Pancreas (tissue), 10 donors: ENCODE results near the gene TMEM225B. TPM values are rescaled to one million over a fixed set of nuclear protein-coding genes. Genes with fewer than 3 reads are reported as not detected.
A peak's percentile ranks its signal among the peaks of the same experiment; 100 is the strongest.
"Not testable (repeated sequence)": the region's sequence is repeated elsewhere in the genome, so short reads cannot be mapped to it uniquely, and the experiment has no call there.

Experiments used
- ATAC-seq, 4 donors: fragments of 200-7000 bp; cut with Tn5 transposase; one replicate each; pipeline versions ENCODE4 v1.8.0 to v1.9.1; 2020; ENCODE audit warnings: mild to moderate bottlenecking in 4 of 4, moderate library complexity in 4 of 4
- DNase-seq, 6 donors: peaks; one replicate each; pipeline ENCODE4 v3.0.0-alpha.2; 2020
- FAIRE-seq: peaks from 2 replicates; lab custom pipeline; 2012; peaks lifted over from hg19 to GRCh38; lab: Jason Lieb, UNC
- H3K27ac ChIP-seq, 4 donors: fragments of 200-600 bp; sonication (generic); 1 replicate in 3 of 4; 2 replicates in 1 of 4; pipeline versions ENCODE4 v1.5.0 to v1.8.0; 2020
- H3K27me3 ChIP-seq, 4 donors: fragments of 200-600 bp; one replicate each; pipeline ENCODE4 v1.8.0; 2021
- H3K36me3 ChIP-seq, 3 donors: fragments of 200-600 bp; sonication (generic) in 1 of 3; one replicate each; pipeline versions ENCODE4 v1.5.0 to v1.8.0; 2020 to 2021
- H3K4me1 ChIP-seq, 3 donors: fragments of 200-600 bp; one replicate each; pipeline ENCODE4 v1.8.0; 2021
- H3K4me3 ChIP-seq, 4 donors: fragments of 200-600 bp; sonication (generic) in 2 of 4; one replicate each; pipeline versions ENCODE4 v1.5.0 to v1.8.0; 2020 to 2021
- H3K9me3 ChIP-seq, 4 donors: fragments of 200-600 bp; one replicate each; pipeline ENCODE4 v1.8.0; 2021
- CTCF ChIP-seq, 4 donors: fragments of 200-600 bp; sonication (generic) in 3 of 4; IDR thresholded peaks; one replicate each; pipeline versions ENCODE4 v1.5.0 to v1.8.0; 2021; ENCODE audit warnings: antibody characterized with exemption in 4 of 4
- WGBS, 2 donors: extraction: QIAGEN DNeasy Blood & Tissue Kit; methylation state at CpG; one replicate each; pipeline ENCODE4 v1.1.7; 2013; 5-methylcytosine and 5-hydroxymethylcytosine counted together
- intact Hi-C, 3 donors: fragments of 100-400 bp; cut with DNase I; formaldehyde crosslinking; loops; one replicate each; pipeline versions ENCODE4 v1.11.1 to v1.14.2; 2022
- polyA plus RNA-seq, 2 donors: library from polyadenylated mRNA; stranded (reverse); fragments of 200-250 nt; gene quantifications; one replicate each; pipeline ENCODE4 v1.2.3, GENCODE V29; 2013
- total RNA-seq, 6 donors: library from RNA; stranded (reverse); fragmentation: NEBNext Ultra II Directional in 4 of 6; extraction: Animal tissue kit (Norgen Biotek cat#: 25700) in 4 of 6; gene quantifications; one replicate each; pipeline versions ENCODE4 v1.2.1 to v1.2.4, GENCODE V29; 2021 to 2023
- donor health status: healthy with polysubstance abuse.
- donor health status: DM: no; HTN: no; CAD: no; lungs with moderate emphysema.
- donor health status: DM: no; HTN: no; CAD: no.
- donor health status: control.
- donor health status: control.
- donor health status: Bipolar disorder and iron deficiency.
- donor health status: DM: yes; HTN: yes; CAD: no.
- donor health status: DM: no; HTN: no; CAD: no.
- donor health status: DM: no; HTN: no; CAD: no.
- donor health status: DM: yes; HTN: yes; CAD: no.

TMEM225B gene
- total and polyA plus RNA-seq, 8 donors = 0.16 to 1.5 (median 0.59) TPM

GRCh38 chr7:99629643-99630042, 31.6 kb downstream of the TMEM225B start:
- Histone ChIP-seq H3K9me3 (no peaks in the 10 kb centered on the region), H3K27me3 (no peaks in the 10 kb centered on the region), H3K36me3 (peaks cover 0 to 55% (median 27%) of the 10 kb centered on the region in 3 donors), H3K27ac (no peak overlapping the region), H3K4me3 (no peak overlapping the region), H3K4me1 (no peaks in the 10 kb centered on the region)
- intact Hi-C loops = no loop called here
- no peak for FAIRE-seq
- WGBS, 2 donors = 87 to 89% methylated on average over 20 of the region's 20 CpGs
- TF ChIP-seq CTCF (IDR thresholded peaks at IDR 0.05) = no peak
- ATAC-seq = no peak
- no peak for DNase-seq

GRCh38 chr7:99631295-99632109, 33.4 kb downstream of the TMEM225B start:
- ATAC-seq (peak; percentile 79 to 92 (median 91)), DNase-seq (peak in 2 of 6 donors; percentile 21 to 46), FAIRE-seq (no peak)
- H3K4me1 ChIP-seq = no peaks in the 10 kb centered on the region
- H3K9me3 ChIP-seq = no peaks in the 10 kb centered on the region
- no peak overlapping the region for H3K4me3 ChIP-seq
- H3K27me3 ChIP-seq = no peaks in the 10 kb centered on the region
- peak in 2 of 4 donors; percentile 8 to 13 for TF ChIP-seq CTCF (IDR thresholded peaks at IDR 0.05)
- intact Hi-C loops = no loop called here
- peaks cover 0 to 38% (median 19%) of the 10 kb centered on the region in 3 donors for H3K36me3 ChIP-seq
- no peak overlapping the region for H3K27ac ChIP-seq
- WGBS, 2 donors = 41 to 42% methylated on average over 9 of the region's 9 CpGs

GRCh38 chr7:99637414-99637813, 39.3 kb downstream of the TMEM225B start:
- FAIRE-seq = peak; percentile 20
- intact Hi-C loops, H3K4me3 ChIP-seq, DNase-seq, H3K27me3 ChIP-seq, H3K4me1 ChIP-seq, H3K27ac ChIP-seq, ATAC-seq, H3K36me3 ChIP-seq, H3K9me3 ChIP-seq: not testable (repeated sequence)
- WGBS, 2 donors = 78 to 94% methylated on average over 2 of the region's 2 CpGs

- TF ChIP-seq CTCF (IDR thresholded peaks at IDR 0.05) = no peak
- no peak for FAIRE-seq
- Histone ChIP-seq H3K27me3 (no peaks in the 10 kb centered on the region), H3K36me3 (no peaks in the 10 kb centered on the region), H3K9me3 (no peaks in the 10 kb centered on the region), H3K27ac (no peak overlapping the region), H3K4me3 (no peak overlapping the region), H3K4me1 (no peaks in the 10 kb centered on the region)
- ATAC-seq = no peak
- DNase-seq = no peak
- intact Hi-C loops = no loop called here
- 95 to 96% methylated on average over 23 of the region's 23 CpGs for WGBS, 2 donors
Observed at GRCh38 chr7:99638731-99639130, 40.7 kb downstream of the TMEM225B start.

- no peak for TF ChIP-seq CTCF (IDR thresholded peaks at IDR 0.05)
- intact Hi-C loops = no loop called here
- Histone ChIP-seq H3K27me3 (no peaks in the 10 kb centered on the region), H3K9me3 (no peaks in the 10 kb centered on the region), H3K4me3 (no peak overlapping the region), H3K4me1 (no peaks in the 10 kb centered on the region), H3K27ac (no peak overlapping the region), H3K36me3 (no peaks in the 10 kb centered on the region)
- DNase-seq = no peak
- FAIRE-seq = no peak
- no peak for ATAC-seq
Observed at GRCh38 chr7:99639267-99639666, 41.2 kb downstream of the TMEM225B start.
